Measurements from ENCODE around the gene TRIM23.

DNA sequence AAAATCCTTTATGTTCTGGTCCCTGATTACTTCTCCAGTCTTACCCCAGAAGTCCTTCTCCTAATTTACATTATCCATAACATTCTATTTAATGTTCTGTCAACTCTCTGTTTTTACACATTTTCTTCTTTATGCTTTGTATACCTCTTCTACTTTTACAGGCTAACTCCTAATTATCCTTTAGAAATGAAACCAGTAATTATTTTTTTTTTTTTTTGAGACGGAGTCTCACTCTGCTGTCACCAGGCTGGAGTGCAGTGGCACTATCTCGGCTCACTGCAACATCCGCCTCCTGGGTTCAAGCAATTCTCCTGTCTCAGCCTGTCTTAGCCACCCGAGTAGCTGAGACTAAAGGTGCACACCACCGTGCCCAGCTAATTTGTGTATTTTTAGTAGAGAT, 70.2 kb downstream of the TRIM23 start:
- TF ChIP-seq, protein P1, sequence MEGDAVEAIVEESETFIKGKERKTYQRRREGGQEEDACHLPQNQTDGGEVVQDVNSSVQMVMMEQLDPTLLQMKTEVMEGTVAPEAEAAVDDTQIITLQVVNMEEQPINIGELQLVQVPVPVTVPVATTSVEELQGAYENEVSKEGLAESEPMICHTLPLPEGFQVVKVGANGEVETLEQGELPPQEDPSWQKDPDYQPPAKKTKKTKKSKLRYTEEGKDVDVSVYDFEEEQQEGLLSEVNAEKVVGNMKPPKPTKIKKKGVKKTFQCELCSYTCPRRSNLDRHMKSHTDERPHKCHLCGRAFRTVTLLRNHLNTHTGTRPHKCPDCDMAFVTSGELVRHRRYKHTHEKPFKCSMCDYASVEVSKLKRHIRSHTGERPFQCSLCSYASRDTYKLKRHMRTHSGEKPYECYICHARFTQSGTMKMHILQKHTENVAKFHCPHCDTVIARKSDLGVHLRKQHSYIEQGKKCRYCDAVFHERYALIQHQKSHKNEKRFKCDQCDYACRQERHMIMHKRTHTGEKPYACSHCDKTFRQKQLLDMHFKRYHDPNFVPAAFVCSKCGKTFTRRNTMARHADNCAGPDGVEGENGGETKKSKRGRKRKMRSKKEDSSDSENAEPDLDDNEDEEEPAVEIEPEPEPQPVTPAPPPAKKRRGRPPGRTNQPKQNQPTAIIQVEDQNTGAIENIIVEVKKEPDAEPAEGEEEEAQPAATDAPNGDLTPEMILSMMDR (IDR thresholded peaks at IDR 0.05) = no peak
- TF ChIP-seq POLR2A (IDR thresholded peaks at IDR 0.05) = no peak

Measured in thyroid gland (tissue), 4 donors.